IMR-90 (cell line): ENCODE results near the gene KIFAP3. TPM values are rescaled to one million over a fixed set of nuclear protein-coding genes. Genes with fewer than 3 reads are reported as not detected.

Experiments
- ATAC-seq: fragments of 200-7000 bp; cut with Tn5 transposase; 2 replicates; pipeline ENCODE4 v1.9.1; 2020; ENCODE audit warnings: low read depth, mild to moderate bottlenecking, moderate library complexity
- BruUV-seq: library from RNA; stranded (reverse); fragments of 400-500 nt; replicated peaks from 2 replicates; lab custom pipeline; 2021; lab: Mats Ljungman, UMichigan
- CTCF ChIA-PET: fragments of 300-600 bp; formaldehyde crosslinking; extraction: SDS; loops from one replicate; lab custom pipeline; 2021; ENCODE audit warnings: antibody characterized with exemption; lab: Yijun Ruan, JAX
- POLR2A ChIA-PET: fragments of 300-600 bp; sonication (Branson Sonifier 250); formaldehyde crosslinking; loops from one replicate; lab custom pipeline; 2022; ENCODE audit warnings: antibody characterized with exemption; ENCODE audit not compliant: unreplicated experiment; lab: Charles Lee
- DNase-seq: peaks from one replicate; pipeline ENCODE4 v3.0.0; 2013
- H2AFZ ChIP-seq: replicated peaks from 2 replicates; pipeline ENCODE3; 2013; ENCODE audit warnings: low read length, mild to moderate bottlenecking; ENCODE audit not compliant: poor library complexity
- H2AK5ac ChIP-seq: 2 replicates; pipeline ENCODE4 v1.6.1; 2013; ENCODE audit warnings: low read depth, low read length, inconsistent platforms
- H2AK9ac ChIP-seq: replicated peaks from 2 replicates; pipeline ENCODE3; 2013; ENCODE audit warnings: mild to moderate bottlenecking, low read depth, low read length, moderate library complexity; ENCODE audit not compliant: poor library complexity
- H2BK120ac ChIP-seq: 2 replicates; pipeline ENCODE4 v1.6.1; 2013; ENCODE audit warnings: low read depth, low read length, inconsistent platforms
- H2BK15ac ChIP-seq: 3 replicates; pipeline ENCODE4 v1.6.1; 2013; ENCODE audit warnings: low read depth, low read length, inconsistent platforms
- H2BK20ac ChIP-seq: 2 replicates; pipeline ENCODE4 v1.6.1; 2013; ENCODE audit warnings: low read depth, mild to moderate bottlenecking, inconsistent platforms, low read length, moderate library complexity
- H2BK5ac ChIP-seq: 2 replicates; pipeline ENCODE4 v1.6.1; 2013; ENCODE audit warnings: mild to moderate bottlenecking, low read depth, low read length, inconsistent platforms; ENCODE audit not compliant: poor library complexity, severe bottlenecking
- H3K14ac ChIP-seq: replicated peaks from 2 replicates; pipeline ENCODE4 v1.6.1; 2013; ENCODE audit warnings: low read depth, low read length, inconsistent platforms
- H3K18ac ChIP-seq: 2 replicates; pipeline ENCODE4 v1.6.1; 2013; ENCODE audit warnings: low read depth, low read length, control low read depth
- H3K23ac ChIP-seq: 2 replicates; pipeline ENCODE4 v1.6.1; 2013; ENCODE audit warnings: low read depth, low read length, inconsistent platforms
- H3K27ac ChIP-seq: 2 replicates; pipeline ENCODE4 v1.5.1; 2013; ENCODE audit warnings: mild to moderate bottlenecking, control low read depth, low read length; ENCODE audit not compliant: insufficient read depth
- H3K27me3 ChIP-seq: 2 replicates; pipeline ENCODE4 v1.6.1; 2013; ENCODE audit warnings: low read length; ENCODE audit not compliant: control insufficient read depth, insufficient read depth
- H3K36me3 ChIP-seq: 2 replicates; pipeline ENCODE4 v1.6.1; 2013; ENCODE audit warnings: low read length, mixed read lengths; ENCODE audit not compliant: control insufficient read depth, insufficient read depth
- H3K4ac ChIP-seq: 2 replicates; pipeline ENCODE4 v1.6.1; 2013; ENCODE audit warnings: low read depth, low read length, inconsistent platforms
- H3K4me1 ChIP-seq: 2 replicates; pipeline ENCODE4 v1.6.1; 2013; ENCODE audit warnings: low read length, mixed read lengths; ENCODE audit not compliant: control insufficient read depth, insufficient read depth
- H3K4me2 ChIP-seq: 2 replicates; pipeline ENCODE4 v1.6.1; 2013; ENCODE audit warnings: low read depth, mild to moderate bottlenecking, control low read depth, low read length, moderate library complexity
- H3K4me3 ChIP-seq: 2 replicates; pipeline ENCODE4 v1.5.1; 2013; ENCODE audit warnings: low read depth, mild to moderate bottlenecking, control low read depth, low read length, moderate library complexity; ENCODE audit not compliant: insufficient read depth
- H3K56ac ChIP-seq: 2 replicates; pipeline ENCODE4 v1.6.1; 2013; ENCODE audit warnings: low read length, inconsistent platforms; ENCODE audit not compliant: insufficient read depth; ENCODE audit errors: extremely low read depth
- H3K79me1 ChIP-seq, 2 experiments: 2 replicates each; pipeline ENCODE4 v1.6.1; 2013; ENCODE audit warnings: low read length in 2 of 2, inconsistent platforms in 1 of 2, low read depth in 1 of 2
- H3K9ac ChIP-seq: 2 replicates; pipeline ENCODE4 v1.6.1; 2013; ENCODE audit warnings: low read depth, low read length, control low read depth
- H3K9me1 ChIP-seq: 2 replicates; pipeline ENCODE4 v1.6.1; 2013; ENCODE audit warnings: low read length, inconsistent platforms; ENCODE audit not compliant: insufficient read depth
- H3K9me3 ChIP-seq: 2 replicates; pipeline ENCODE4 v1.6.1; 2013; ENCODE audit warnings: low read length; ENCODE audit not compliant: control insufficient read depth, insufficient read depth
- H4K20me1 ChIP-seq: 2 replicates; pipeline ENCODE4 v1.6.1; 2013; ENCODE audit warnings: low read length, inconsistent platforms; ENCODE audit not compliant: insufficient read depth
- H4K5ac ChIP-seq: 2 replicates; pipeline ENCODE4 v1.6.1; 2013; ENCODE audit warnings: mild to moderate bottlenecking, low read depth, low read length, control low read depth
- H4K8ac ChIP-seq, 2 experiments: 2 replicates each; pipeline ENCODE4 v1.6.1; 2013; ENCODE audit warnings: low read depth in 2 of 2, low read length in 2 of 2, control low read depth in 1 of 2, inconsistent platforms in 1 of 2
- H4K91ac ChIP-seq: 2 replicates; pipeline ENCODE4 v1.6.1; 2013; ENCODE audit warnings: low read depth, low read length, inconsistent platforms; ENCODE audit not compliant: insufficient read depth
- BHLHE40 ChIP-seq: fragments of 150-350 bp; IDR thresholded peaks from 2 replicates; pipeline ENCODE4 v1.6.1; 2016; ENCODE audit warnings: mild to moderate bottlenecking, low read depth, low read length
- CHD1 ChIP-seq: IDR thresholded peaks from 2 replicates; pipeline ENCODE4 v1.6.1; 2012; ENCODE audit warnings: low read depth, low read length, improper control_type of control experiment
- MAFK ChIP-seq: IDR thresholded peaks from 2 replicates; pipeline ENCODE4 v1.6.1; 2012; ENCODE audit warnings: low read depth, low read length, improper control_type of control experiment
- MAZ ChIP-seq: IDR thresholded peaks from 2 replicates; pipeline ENCODE4 v1.6.1; 2012; ENCODE audit warnings: low read depth, mild to moderate bottlenecking, low read length, improper control_type of control experiment, moderate library complexity, borderline replicate concordance
- MXI1 ChIP-seq: IDR thresholded peaks from 2 replicates; pipeline ENCODE4 v1.6.1; 2012; ENCODE audit warnings: low read depth, mild to moderate bottlenecking, low read length, moderate library complexity, borderline replicate concordance
- NFE2L2 ChIP-seq: fragments of 150-350 bp; IDR thresholded peaks from 2 replicates; pipeline ENCODE4 v1.6.1; 2016; ENCODE audit warnings: low read depth, mild to moderate bottlenecking, low read length
- POLR2A ChIP-seq: IDR thresholded peaks from 2 replicates; pipeline ENCODE4 v1.6.1; 2012; ENCODE audit warnings: mild to moderate bottlenecking, low read depth, low read length
- RAD21 ChIP-seq: IDR thresholded peaks from 2 replicates; pipeline ENCODE4 v1.6.1; 2012; ENCODE audit warnings: low read length, improper control_type of control experiment
- RCOR1 ChIP-seq: IDR thresholded peaks from 2 replicates; pipeline ENCODE4 v1.6.1; 2012; ENCODE audit warnings: mild to moderate bottlenecking, low read length, improper control_type of control experiment; ENCODE audit not compliant: insufficient replicate concordance
- WGBS, 2 experiments: methylation state at CpG; one replicate each; pipeline versions ENCODE4 v1.1.5 to v1.1.7; 2013; ENCODE audit warnings: missing lambda C conversion rate in 2 of 2; ENCODE audit not compliant: insufficient read length in 1 of 2; ENCODE audit errors: extremely low coverage in 2 of 2; 5-methylcytosine and 5-hydroxymethylcytosine counted together
- dilution Hi-C: fragments of 300-500 bp; cut with HindIII; formaldehyde crosslinking; loops from one replicate; pipeline ENCODE4 v1.14.3; 2018; ENCODE audit warnings: low sequenced_read_pairs; ENCODE audit not compliant: unreplicated experiment
- in situ Hi-C: fragments of 300-500 bp; cut with MboI; formaldehyde crosslinking; loops from 3 replicates; pipeline ENCODE4 v1.14.3; 2019; ENCODE audit warnings: low sequenced_read_pairs, inconsistent platforms, mixed read lengths
- intact Hi-C: fragments of 100-400 bp; cut with micrococcal nuclease; formaldehyde crosslinking; loops from 2 replicates; pipeline ENCODE4 v1.10.0; 2022
- polyA plus RNA-seq, 3 experiments: library from polyadenylated mRNA; depleted of rRNA; stranded (reverse); fragments of >200 nt; gene quantifications; 2 replicates each; pipeline ENCODE4 v1.2.3, GENCODE V29; 2012; ENCODE audit warnings: low replicate concordance in 1 of 3
- total RNA-seq: library from RNA; depleted of rRNA; stranded (reverse); fragments of >200 nt; gene quantifications from 2 replicates; pipeline ENCODE4 v1.2.3, GENCODE V29; 2012
- TF ChIP-seq, protein P1 (sequence below): fragments of 150-350 bp; IDR thresholded peaks from 2 replicates; pipeline ENCODE4 v1.6.1; 2016; ENCODE audit warnings: low read depth, mild to moderate bottlenecking, low read length, moderate library complexity, borderline replicate concordance
- TF ChIP-seq, protein P2 (sequence below): fragments of 150-350 bp; IDR thresholded peaks from 2 replicates; pipeline ENCODE4 v1.6.1; 2017; ENCODE audit warnings: mild to moderate bottlenecking, antibody characterized with exemption, low read length, low read depth
- TF ChIP-seq, protein P3 (sequence below): conservative IDR thresholded peaks from 2 replicates; pipeline ENCODE4 v1.5.1; 2012; ENCODE audit warnings: mild to moderate bottlenecking, low read depth, low read length, improper control_type of control experiment

Gene KIFAP3
- total and polyA plus RNA-seq, 2 of the 4 experiments (the other 2 are of a cell fraction): 10.5 to 10.9 TPM

DNA sequence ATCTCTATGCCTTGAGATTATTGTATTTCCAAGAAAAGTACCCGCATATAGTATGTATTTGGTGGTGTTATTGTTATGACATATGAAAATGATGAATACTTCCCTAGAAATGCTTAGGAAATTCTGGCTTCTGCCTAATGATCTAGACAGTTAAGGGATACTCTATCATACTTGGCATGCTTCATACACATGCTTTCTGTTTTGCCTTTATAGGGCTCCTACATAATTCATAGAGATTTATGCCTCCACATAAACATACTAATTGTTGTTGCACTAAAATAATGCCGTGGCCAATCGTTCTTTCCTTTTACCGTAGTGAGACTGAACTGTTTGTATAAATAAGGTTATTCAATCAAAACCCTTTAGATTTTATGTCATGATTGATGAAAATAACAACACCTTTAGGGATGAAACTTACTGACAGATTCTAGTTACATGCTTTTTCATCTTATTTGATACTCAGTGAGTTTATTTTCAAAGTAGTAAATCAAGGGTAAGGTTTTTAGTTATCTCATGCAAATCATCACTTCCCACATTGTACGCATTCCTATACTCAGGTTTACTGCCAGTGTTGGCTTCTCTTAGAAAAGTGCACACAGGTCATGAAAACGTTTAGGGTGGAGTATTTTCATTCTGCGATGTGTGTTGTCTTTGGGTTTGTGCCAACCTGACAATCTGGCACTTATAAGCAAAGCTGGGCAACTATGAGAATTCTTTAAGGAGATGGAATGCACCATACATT lies 140.3 kb downstream of the KIFAP3 start (continued):
- no peak for TF ChIP-seq CHD1
- no peak for TF ChIP-seq RAD21
- no peak for TF ChIP-seq MAZ
- TF ChIP-seq MXI1: no peak
- TF ChIP-seq RCOR1: no peak

DNA sequence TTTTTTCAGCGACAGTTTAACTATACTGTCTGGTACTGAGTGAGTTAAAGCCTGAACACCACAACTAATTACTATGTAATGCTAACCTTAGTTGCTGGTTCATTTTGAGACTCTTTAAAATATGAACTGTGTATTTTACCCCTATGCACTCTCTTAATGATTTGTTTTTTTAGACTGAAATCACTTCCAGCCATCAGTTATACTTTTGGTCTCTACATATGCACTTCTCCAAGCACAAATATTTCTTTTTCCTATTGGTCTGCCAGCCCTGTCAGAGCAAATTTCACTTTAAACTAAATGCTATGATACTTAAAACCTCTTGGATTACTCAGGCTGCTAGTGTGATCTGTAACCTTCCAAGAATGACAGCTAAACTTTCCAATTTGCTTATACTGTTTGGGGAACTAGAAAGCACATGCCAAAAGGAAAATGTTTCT lies 142.7 kb downstream of the KIFAP3 start:
- Histone ChIP-seq H2BK20ac (no peak overlapping the region), H3K9ac (no peak overlapping the region), H4K8ac (no peak overlapping the region), H4K91ac (no peak overlapping the region), H3K9me3 (no peaks in the 10 kb centered on the region), H4K5ac (no peak overlapping the region), H3K9me1 (no peaks in the 10 kb centered on the region), H4K20me1 (no peaks in the 10 kb centered on the region), H2AK5ac (no peak overlapping the region), H2AFZ (no peak overlapping the region), H3K4me3 (no peak overlapping the region), H3K14ac (no peak overlapping the region), H3K27ac (no peak overlapping the region), H2BK15ac (no peak overlapping the region), H3K4me2 (no peak overlapping the region), H3K56ac (no peak overlapping the region), H3K79me1 (no peaks in the 10 kb centered on the region), H2AK9ac (no peak overlapping the region), H3K27me3 (no peaks in the 10 kb centered on the region), H3K23ac (no peak overlapping the region), H3K36me3 (no peaks in the 10 kb centered on the region), H3K4ac (no peak overlapping the region), H2BK5ac (no peak overlapping the region), H2BK120ac (no peak overlapping the region), H3K4me1 (peaks cover 2% of the 10 kb centered on the region), H3K18ac (no peak overlapping the region)
- WGBS, 2 experiments: no CpG with 5 or more reads among the region's 1 CpG
- intact Hi-C loops (no loop called here), dilution Hi-C loops (no loop called here), in situ Hi-C loops (loop anchor here (25.0 kb wide), 2 partner anchors 730 to 830 kb away; partner anchors contain the start of gene PRRX1)
- POLR2A ChIA-PET: no interaction called here
- BruUV-seq: no TSS peak
- ATAC-seq (peak; percentile 72), DNase-seq (peak; percentile 29)
- CTCF ChIA-PET: no interaction called here
- TF ChIP-seq CHD1 (no peak), POLR2A (no peak), RCOR1 (no peak), NFE2L2 (no peak), BHLHE40 (no peak), RAD21 (no peak), MAFK (no peak), MAZ (no peak)
- TF ChIP-seq, protein P1, sequence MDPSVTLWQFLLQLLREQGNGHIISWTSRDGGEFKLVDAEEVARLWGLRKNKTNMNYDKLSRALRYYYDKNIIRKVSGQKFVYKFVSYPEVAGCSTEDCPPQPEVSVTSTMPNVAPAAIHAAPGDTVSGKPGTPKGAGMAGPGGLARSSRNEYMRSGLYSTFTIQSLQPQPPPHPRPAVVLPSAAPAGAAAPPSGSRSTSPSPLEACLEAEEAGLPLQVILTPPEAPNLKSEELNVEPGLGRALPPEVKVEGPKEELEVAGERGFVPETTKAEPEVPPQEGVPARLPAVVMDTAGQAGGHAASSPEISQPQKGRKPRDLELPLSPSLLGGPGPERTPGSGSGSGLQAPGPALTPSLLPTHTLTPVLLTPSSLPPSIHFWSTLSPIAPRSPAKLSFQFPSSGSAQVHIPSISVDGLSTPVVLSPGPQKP: no peak
- TF ChIP-seq, protein P2, sequence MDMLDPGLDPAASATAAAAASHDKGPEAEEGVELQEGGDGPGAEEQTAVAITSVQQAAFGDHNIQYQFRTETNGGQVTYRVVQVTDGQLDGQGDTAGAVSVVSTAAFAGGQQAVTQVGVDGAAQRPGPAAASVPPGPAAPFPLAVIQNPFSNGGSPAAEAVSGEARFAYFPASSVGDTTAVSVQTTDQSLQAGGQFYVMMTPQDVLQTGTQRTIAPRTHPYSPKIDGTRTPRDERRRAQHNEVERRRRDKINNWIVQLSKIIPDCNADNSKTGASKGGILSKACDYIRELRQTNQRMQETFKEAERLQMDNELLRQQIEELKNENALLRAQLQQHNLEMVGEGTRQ: no peak
- TF ChIP-seq, protein P3, sequence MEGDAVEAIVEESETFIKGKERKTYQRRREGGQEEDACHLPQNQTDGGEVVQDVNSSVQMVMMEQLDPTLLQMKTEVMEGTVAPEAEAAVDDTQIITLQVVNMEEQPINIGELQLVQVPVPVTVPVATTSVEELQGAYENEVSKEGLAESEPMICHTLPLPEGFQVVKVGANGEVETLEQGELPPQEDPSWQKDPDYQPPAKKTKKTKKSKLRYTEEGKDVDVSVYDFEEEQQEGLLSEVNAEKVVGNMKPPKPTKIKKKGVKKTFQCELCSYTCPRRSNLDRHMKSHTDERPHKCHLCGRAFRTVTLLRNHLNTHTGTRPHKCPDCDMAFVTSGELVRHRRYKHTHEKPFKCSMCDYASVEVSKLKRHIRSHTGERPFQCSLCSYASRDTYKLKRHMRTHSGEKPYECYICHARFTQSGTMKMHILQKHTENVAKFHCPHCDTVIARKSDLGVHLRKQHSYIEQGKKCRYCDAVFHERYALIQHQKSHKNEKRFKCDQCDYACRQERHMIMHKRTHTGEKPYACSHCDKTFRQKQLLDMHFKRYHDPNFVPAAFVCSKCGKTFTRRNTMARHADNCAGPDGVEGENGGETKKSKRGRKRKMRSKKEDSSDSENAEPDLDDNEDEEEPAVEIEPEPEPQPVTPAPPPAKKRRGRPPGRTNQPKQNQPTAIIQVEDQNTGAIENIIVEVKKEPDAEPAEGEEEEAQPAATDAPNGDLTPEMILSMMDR: no peak
